ENCODE results near the gene EPN1. TPM values are rescaled to one million over a fixed set of nuclear protein-coding genes. Genes with fewer than 3 reads are reported as not detected.

Gene EPN1
- total and polyA plus RNA-seq, 9 of the 15 experiments (the other 6 are each of a cell fraction or from before 2014, with no cell fraction given), result 0.08 to 138 (median 12.7) TPM

DNA sequence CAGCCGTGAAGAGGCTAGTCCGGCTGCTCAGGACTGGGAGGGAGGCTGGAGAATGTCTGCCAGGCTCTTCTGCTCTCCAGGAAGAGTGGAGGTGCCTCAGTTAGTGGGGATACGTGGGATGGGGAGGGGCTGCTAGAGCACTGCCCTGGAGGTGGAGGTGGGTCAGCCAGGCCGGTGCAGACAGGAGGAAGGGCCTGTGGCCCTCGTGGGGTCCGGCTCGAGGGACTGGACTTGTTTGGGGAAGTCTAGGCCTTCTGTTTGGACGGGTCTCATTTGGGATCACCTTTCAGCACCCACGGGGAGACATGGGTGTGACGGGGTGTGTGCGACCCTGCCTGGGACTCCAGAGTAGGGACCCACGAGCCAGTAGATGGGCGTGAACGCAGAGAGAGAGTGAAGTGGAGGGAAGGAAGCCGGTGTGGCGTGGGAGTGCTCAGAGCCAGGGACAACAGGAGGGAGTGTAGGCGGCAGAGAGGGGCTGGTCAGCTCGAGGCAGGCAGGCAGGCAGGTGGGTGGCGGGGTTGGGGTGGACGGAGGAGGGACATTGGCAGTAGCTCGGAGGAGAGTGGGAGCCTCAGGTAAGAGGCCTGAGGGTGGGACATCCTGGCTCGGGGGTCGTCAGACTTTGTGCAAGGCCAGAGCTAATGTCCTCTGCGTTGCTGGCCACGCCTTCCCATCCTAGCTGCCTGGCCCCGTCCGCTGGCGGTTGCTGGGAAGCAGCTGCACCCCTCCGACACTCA, 11.5 kb downstream of the EPN1 start:
- Histone ChIP-seq H3K9ac (ENCODE audit: insufficient read depth in 1 of 2, low read depth in 2 of 2, low read length in 2 of 2) (peak overlapping the region in 1 of 2 experiments; percentile 45; a peak in 1 of 4 replicates), H3K4me1 (replicated peaks in 1 of 2; ENCODE audit: control insufficient read depth in 2 of 2, insufficient read depth in 2 of 2, low read length in 2 of 2) (peaks cover 0 to 57% of the 10 kb centered on the region in 2 experiments; a peak in 3 of 5 replicates)
- intact Hi-C loops (cut with micrococcal nuclease), result no loop called here

More for the DNA sequence above, 11.5 kb downstream of the EPN1 start:
- DNase-seq (ENCODE audit: extremely low read depth in 1 of 4, low spot score in 3 of 4), result no peak
- no peak for FAIRE-seq
- Histone ChIP-seq H3K9me3 (replicated peaks; ENCODE audit: control insufficient read depth, insufficient read depth, low read depth, low read length) (no peaks in the 10 kb centered on the region), H3K79me2 (ENCODE audit: control insufficient read depth, insufficient read depth, low read length) (peaks cover 26% of the 10 kb centered on the region), H3K27me3 (ENCODE audit: control insufficient read depth in 2 of 2, insufficient read depth in 2 of 2, low read length in 2 of 2) (no peaks in the 10 kb centered on the region), H3K9me1 (ENCODE audit: control insufficient read depth, insufficient read depth, low read length) (no peaks in the 10 kb centered on the region), H2AFZ (ENCODE audit: low read depth, low read length) (no peak overlapping the region), H3K27ac (ENCODE audit: extremely low read depth, low read depth, low read length) (no peak overlapping the region), H4K20me1 (replicated peaks; ENCODE audit: control insufficient read depth, insufficient read depth, low read length) (peaks cover 39% of the 10 kb centered on the region), H3K36me3 (ENCODE audit: control insufficient read depth, insufficient read depth, low read length) (peaks cover 85% of the 10 kb centered on the region; the same call in 2 of the 3 replicates), H3K4me2 (ENCODE audit: insufficient read depth, low read length) (no peak overlapping the region), H3K4me3 (no peak overlapping the region)
- WGBS (ENCODE audit: insufficient coverage, low coverage, missing lambda C conversion rate), result 89% methylated on average over 22 of the region's 29 CpGs
- ChIA-PET CTCF (ENCODE audit: low intra/inter-chr PET ratio) (no interaction called here), POLR2A (interaction anchor here (0.6 to 0.9 kb wide), 2 partner anchors 13 to 23 kb away, joined by 3 read pairs; no protein-coding TSS in a partner anchor)
- in situ Hi-C loops (cut with MboI), result no loop called here
- ATAC-seq, result no peak
- BruUV-seq (replicated peaks), result no TSS peak
- TF ChIP-seq DPF2 (IDR thresholded peaks at IDR 0.05) (no peak), RBFOX2 (IDR thresholded peaks at IDR 0.05; ENCODE audit: low read depth, low read length) (0 out of 2 replicates have a peak, but pooled peaks have one; percentile 8), POLR2G (IDR thresholded peaks at IDR 0.05; ENCODE audit: low read depth, low read length) (peak; percentile 45; the same call in 1 of the 2 replicates)
